GM12872 (cell line): ENCODE results near the gene STARD13.

Experiments
- CTCF ChIP-seq: IDR thresholded peaks from 3 replicates; pipeline ENCODE4 v1.5.1; 2011; ENCODE audit warnings: low read depth, mild to moderate bottlenecking, low read length, moderate library complexity; ENCODE audit not compliant: insufficient read depth

STARD13 gene

DNA sequence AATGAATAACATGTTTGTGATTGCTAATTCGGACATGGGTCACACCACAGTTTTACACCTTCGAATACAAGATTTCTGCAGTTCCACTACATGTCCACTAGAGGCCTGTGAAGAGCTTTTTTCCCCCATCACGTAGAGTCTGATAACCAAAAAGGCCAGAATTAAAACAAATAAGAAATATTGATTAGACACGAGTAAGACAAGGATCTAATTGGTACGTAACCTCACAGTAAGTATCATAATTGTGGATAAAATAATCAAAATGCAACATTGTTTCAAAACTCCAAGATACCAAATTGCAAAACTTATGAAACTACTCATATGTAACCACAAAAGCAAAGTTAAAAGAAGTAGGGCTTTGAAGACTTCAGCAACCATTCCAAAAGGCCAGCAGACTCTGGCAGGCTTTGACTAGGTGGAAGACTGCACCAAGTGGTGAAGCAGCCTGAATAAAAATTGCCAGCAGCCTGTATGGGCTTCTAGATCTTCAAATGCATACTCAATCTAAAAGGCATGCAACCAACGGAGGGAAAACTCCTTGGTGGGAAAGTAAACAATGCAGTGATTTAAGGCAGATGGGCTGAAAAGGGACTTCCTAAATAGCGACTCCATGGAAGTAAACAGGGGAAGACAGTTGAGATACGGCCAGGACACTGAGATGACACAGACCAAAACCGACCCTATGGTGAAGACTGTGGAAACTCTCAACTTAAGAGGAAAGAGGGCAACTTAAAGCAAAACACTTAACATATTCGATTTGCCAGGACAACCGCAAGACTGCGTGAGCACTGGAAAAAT lies 56.7 kb downstream of the STARD13 start:
- TF ChIP-seq CTCF: peak; percentile 88

DNA sequence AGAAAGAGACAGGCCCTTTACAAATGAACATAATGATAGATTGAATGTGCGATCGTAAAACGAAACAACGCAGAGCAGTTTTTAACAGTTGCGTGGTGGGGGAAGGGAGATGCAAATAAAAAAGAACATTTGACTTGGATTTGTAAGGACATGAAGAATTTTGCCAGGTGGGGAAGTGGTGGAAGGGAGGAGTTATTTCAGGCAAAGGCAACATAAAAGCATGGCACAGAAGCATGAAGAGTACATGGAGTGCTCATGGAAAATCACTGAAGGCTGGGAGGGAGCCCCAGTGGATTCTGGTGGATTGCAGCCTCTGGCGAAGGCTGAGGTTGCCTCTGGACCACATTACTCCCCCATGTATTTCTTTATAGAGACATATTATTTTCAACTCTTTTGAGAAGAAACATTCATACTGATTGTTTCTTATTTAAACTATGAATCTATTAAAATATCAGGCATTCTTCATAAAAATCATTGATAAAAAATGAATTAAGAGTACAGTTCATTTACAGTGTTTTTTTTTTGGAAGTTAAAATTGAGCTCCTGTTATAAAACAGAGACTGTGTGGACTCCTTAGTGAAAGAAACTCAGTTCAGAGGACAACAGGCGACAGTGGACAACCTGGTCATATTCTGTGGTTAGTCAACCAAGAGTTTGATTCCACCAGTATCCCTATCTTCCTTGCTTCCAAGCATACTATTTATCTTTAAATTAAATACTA lies 57.5 kb downstream of the STARD13 start:
- TF ChIP-seq CTCF: no peak

- TF ChIP-seq CTCF: no peak
Observed at GRCh38 chr13:33224686-33225085, 60.9 kb downstream of the STARD13 start.

DNA sequence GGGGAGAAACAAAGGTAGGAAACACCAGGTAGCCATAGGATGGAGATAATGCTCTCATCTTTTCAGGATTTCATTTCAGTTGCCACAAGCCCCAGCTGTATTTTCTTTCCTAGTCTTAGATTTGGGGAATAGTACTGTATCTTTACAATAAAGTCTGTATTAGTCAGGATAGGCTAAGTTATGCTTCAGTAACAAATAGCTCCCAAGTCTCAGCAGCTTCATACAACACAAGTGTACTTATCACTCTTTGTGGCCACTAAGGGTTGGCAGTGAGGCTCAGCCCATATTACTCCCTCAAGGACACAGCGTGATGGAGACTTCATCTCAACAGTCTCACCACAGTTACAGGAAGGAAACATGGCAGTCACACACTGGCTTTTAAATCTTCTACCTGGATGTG lies 61.4 kb downstream of the STARD13 start:
- no peak for TF ChIP-seq CTCF

- TF ChIP-seq CTCF: no peak
Observed at GRCh38 chr13:33219926-33220325, 65.6 kb downstream of the STARD13 start.

DNA sequence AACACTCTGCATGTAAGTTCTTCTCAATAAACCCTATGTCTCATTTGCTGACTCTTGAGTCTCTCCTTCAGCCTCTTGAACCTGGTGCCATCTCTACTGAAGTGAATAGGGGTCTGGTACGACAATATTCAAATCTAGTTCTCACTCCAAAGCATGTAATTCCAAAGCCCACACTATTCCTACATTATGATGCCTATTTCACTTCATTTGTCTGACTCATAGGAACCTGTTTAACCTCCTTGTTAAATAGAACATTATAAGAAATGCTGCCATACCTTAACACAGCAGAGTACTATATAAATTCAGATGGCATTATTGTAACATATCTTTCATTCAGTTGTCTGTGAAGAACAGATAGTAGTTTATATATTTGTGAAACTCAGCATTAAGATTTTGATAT lies 67.1 kb downstream of the STARD13 start:
- TF ChIP-seq CTCF: no peak

DNA sequence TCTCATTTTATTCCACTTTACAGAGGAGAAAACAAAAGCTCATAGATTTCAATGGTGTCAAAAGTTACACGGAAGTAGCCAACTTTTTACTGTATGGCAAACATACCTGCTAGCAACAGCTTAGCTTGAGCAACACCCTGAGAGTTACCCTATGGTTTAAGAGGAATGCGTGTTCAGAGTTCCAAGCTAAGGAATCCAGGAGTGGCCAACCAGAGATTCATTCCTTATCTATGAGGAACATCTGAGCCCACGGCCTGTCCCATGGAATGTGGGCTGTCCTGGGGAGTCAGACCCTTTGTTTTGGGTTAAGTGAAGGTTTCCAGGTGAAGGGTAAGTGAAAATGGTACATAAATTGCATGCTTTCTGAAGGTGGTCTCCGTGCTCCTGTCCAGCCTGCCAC lies 67.5 kb downstream of the STARD13 start:
- TF ChIP-seq CTCF: no peak
